A172 (cell line): ENCODE data around the gene SHLD3. TPM values are rescaled to one million over a fixed set of nuclear protein-coding genes. Genes with fewer than 3 reads are reported as not detected.
"Not testable (repeated sequence)": the region's sequence is repeated elsewhere in the genome, so short reads cannot be mapped to it uniquely, and the experiment has no call there.

Experiments
- DNase-seq: peaks from one replicate; pipeline ENCODE4 v3.0.0-alpha.2; 2015; ENCODE audit warnings: low spot score
- total RNA-seq: library from RNA; depleted of rRNA; stranded (reverse); fragments of >200 nt; shearing (Covaris generic); gene quantifications from 2 replicates; pipeline ENCODE4 v1.2.3, GENCODE V29; 2014; rRNA removed

SHLD3 gene
- 9.0 and 11.4 TPM in 2 replicates for total RNA-seq

GRCh38 chr5:65624571-65625555 is at the start of gene SHLD3, which contains the start of gene TRAPPC13:
SHLD3 (plus strand) TSS chr5:65625027; CDS start chr5:65629588, 4,561 bp downstream.
TRAPPC13 (plus strand) TSS chr5:65625027; CDS start chr5:65625061, 34 bp downstream.
- peak; percentile 87 for DNase-seq

DNA sequence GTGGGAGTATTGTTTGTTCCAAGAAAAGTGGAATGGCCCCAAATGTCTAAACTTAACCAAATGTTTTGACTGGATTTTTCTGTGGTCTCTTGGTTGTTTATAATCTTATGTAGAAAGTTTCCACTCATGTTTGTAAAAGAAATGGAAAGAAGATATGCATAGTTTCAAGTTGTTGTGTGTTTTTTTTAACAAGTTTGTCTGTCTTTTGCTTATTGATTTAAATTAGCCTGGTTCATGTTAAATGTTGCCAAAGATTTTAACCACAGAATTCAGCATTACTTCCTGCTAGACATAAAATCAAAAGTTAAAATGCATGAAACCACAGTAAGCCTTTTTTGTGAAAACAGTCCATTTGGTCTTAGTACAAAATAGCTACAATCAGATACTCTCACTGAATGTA is 47.7 kb upstream of the SHLD3 start:
- no peak for DNase-seq

GRCh38 chr5:65588694-65589093 is 36.1 kb upstream of the SHLD3 start:
- no peak for DNase-seq

DNA sequence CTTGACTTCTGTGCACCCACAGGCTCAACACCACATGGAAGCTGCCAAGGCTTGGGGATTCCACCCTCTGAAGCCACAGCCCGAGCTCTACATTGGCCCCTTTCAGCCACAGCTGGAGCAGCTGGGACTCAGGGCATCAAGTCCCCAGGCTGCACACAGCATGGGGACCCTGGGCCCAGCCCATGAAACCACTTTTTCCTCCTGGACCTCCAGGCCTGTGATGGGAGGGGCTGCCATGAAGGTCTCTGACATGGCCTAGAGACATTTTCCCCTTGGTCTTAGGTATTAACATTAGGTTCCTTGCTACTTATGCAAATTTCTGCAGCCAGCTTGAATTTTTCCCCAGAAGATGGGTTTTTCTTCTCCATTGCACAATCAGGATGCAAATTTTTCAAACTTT is 23.1 kb upstream of the SHLD3 start:
- not testable (repeated sequence) for DNase-seq

DNA sequence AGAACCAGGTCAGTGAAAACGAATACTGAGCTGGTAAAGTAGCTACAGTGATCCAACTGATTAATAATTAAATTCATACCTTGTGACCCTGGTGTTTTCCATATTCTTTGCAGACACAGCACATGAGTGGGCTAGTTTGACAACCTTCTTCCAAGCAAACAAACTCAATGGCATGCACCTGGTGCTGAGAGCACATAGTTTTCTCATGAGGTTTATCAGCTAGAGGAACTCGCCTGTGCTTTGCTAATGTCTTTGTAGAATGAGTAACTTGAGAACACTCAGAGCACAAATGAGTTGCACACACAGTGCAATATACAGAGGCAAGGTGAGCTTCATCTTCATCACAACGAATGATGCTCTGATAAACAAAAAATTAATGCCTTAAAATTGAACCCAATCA is 13.3 kb upstream of the SHLD3 start:
- no peak for DNase-seq

- no peak for DNase-seq
Measured at GRCh38 chr5:65612298-65612907, 12.4 kb upstream of the SHLD3 start.

- no peak for DNase-seq
Measured at GRCh38 chr5:65620021-65620420, 4.8 kb upstream of the SHLD3 start.

DNA sequence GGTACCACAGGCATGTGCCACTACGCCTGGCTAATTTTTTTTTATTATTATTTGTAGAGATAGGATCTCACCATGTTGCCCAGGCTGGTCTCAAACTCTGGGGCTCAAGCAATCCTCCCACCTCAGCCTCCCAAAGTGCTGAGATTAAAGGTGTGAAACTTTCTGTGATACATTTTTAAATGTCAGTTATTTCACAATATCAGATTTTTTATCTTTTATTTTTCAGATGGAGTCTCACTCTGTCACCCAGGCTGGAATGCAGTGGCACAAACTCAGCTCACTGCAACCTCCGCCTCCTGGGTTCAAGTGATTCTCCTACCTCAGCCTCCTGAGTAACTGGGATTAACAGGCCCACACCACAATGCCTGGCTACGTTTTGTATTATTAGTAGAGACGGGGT is 2.9 kb upstream of the SHLD3 start:
- DNase-seq, result not testable (repeated sequence)

DNA sequence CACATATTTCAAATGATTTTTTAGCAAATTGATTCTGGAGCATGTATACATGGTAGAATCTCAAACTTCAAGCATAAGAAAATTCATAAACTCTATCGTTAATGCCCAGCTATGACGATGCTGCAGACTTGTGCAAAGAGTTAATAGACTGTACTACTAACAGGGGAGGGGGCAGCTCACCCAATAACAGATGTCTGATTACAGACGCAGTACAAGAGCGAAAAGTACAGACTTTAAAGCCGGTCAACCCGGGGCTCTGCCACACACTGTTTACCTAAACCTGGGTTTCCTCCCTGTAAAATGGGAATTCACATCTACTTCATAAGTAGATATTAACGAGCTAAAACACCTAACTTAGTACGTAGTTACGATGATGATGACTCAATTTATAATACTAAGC is 1.3 kb upstream of the SHLD3 start:
- DNase-seq, result peak; percentile 8

DNA sequence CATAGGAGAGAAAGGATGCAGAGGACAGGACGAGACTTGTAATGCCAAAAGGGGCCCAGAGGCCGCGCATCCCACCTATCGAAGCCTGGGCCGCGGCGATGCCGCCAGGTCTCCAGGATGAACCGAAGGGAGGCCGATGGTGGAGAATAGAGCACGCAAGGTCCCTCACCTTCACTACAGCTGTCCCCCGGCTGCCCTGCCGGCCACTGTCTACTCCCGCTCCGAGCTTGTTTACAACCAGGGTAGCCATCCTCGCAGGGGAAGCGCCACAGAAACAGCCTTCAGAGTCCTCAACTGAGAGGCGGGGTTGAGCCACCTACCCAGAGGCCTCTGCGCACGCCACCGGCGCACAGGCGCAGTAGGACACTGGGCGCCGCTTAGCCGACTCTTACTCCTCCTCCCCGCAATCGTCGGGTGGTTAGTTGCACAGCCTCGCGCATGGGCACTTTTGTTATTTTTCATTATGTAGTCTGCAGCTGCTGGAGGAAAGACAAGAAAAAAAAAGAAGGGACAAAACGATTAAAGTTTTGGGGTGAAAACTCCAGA is 729 bp upstream of the SHLD3 start, which contains the start of gene TRIM23:
Gene TRIM23 (minus strand): TSS at position 309 of the 546 bp plus-strand sequence. CDS start 59 bp downstream, at position 250.
- peak; percentile 92 for DNase-seq

- peak; percentile 10 for DNase-seq
Measured at GRCh38 chr5:65625743-65626142, 916 bp downstream of the SHLD3 start.

DNA sequence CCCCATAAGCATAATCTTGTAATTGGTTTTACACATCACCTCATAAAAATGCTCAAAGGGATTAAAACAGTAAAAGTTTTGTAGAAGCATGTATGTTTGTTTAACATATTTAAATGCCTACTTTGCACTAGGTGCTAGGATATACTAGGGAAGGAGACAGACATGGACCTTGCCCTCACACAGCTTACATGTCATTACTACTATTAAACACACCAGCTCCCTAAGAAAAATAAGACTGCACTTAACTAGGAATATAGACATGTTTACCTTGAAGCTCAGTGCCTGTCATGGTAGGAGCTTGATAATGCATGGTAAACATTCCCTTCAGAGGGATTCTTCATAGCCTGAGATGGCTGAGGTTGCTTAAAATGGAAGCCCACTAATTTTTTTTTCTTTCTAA is 6.2 kb downstream of the SHLD3 start:
- DNase-seq, result no peak

- no peak for DNase-seq
Measured at GRCh38 chr5:65640240-65640639, 15.4 kb downstream of the SHLD3 start.

- no peak for DNase-seq
Measured at GRCh38 chr5:65646938-65647337, 22.1 kb downstream of the SHLD3 start.

DNA sequence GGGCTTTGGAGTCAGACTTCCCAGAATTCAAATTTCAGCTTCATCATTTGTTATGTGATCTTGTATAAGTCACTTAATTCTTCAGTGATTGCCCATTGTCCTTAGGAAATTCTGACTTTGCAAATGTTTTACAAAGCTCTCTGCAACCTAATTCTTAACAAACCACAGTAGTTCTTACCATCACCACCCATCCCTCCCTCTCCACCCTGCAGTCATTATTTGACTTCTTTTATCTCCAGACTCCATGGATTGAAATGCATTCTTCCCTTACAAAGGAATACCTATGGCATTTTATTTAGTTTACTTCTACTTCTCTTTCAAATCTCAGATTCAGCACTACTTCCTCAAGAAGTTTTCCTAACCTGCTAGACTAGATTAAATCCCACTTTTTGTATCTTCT is 23.1 kb downstream of the SHLD3 start:
- no peak for DNase-seq

GRCh38 chr5:65651144-65651543 is 26.3 kb downstream of the SHLD3 start:
- DNase-seq, result no peak

DNA sequence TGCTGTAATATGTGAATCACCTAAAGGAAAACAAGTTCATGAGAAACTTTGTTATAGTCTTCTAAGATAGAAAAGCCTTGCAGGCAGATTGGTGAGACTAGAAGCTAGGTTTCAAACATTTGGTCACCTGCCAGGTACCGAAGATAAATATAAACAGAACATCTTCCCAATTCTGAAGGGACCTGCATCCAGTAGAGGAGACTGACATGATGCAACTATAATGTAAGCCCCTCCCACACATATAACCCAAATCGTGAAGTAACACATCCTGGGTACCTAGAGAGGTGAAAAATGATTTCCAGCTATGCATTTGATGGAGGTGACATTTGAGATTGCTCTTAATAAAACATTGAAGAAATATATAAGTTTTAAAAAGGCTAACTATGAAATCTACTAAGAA is 29.9 kb downstream of the SHLD3 start:
- no peak for DNase-seq

- DNase-seq, result peak; percentile 18
Measured at GRCh38 chr5:65663804-65664521, 39.1 kb downstream of the SHLD3 start.

DNA sequence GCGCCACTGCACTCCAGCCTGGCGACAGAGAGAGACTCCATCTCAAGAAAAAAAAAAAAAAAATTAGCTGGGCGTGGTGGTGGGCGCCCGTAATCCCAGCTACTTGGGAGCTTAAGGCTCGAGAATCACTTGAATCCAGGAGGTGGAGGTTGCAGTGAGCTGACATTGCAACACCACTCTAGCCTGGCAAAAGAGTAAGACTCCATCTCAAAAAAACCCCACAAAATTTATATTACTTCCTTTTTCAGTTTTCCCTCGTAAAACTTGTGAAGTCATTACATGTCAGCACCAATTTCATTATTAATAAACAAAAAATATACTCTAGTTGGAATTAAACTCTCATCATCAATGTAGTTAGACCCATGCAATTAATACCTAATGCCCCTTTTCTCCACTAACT is 43.9 kb downstream of the SHLD3 start:
- no peak for DNase-seq

DNA sequence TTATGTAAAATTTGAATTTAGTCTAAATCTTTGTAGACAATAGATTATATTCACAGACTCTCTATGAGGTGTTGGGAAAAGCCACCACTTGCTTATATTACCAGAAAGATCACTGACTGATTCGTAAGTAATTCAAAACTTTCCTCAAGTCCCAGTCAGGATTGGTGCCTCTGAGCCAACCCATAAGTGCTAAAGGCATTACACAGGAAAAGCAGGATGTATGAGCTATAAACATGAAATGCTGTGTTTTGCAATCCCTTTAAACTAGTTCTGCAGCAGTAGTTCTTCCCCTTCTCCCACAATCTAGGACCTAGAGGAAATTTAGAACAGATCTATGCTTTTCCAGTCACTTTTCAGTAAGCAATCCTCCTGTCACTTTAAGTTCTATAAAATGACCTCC is 48.0 kb downstream of the SHLD3 start:
- no peak for DNase-seq

DNA sequence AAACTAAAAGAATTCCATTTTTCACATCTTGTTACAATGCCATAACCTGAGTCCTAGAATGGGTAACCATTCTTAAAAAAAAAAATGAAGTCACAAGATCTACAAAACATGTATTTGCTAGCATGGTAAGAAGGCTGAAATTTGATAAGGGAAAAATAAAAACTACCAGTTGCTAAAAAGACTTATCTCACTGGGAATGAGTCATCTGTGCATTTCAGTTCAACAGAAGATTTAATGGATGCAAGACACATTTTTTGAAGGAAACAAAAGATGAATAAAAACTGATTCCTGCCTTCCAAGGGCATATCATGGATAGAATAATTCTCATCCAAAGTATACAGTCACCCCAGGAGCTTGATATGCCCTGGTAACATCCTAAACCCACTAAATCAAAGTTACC is 49.9 kb downstream of the SHLD3 start:
- DNase-seq, result peak; percentile 12

GRCh38 chr5:65676056-65676455 is 51.2 kb downstream of the SHLD3 start:
- DNase-seq, result not testable (repeated sequence)
